Measurements from ENCODE around the gene EVA1C. TPM values are rescaled to one million over a fixed set of nuclear protein-coding genes. Genes with fewer than 3 reads are reported as not detected.
"Not testable (repeated sequence)": the region's sequence is repeated elsewhere in the genome, so short reads cannot be mapped to it uniquely, and the experiment has no call there.

The EVA1C gene
- total RNA-seq, 1 experiment from 2014 or later: 29.3 TPM

DNA sequence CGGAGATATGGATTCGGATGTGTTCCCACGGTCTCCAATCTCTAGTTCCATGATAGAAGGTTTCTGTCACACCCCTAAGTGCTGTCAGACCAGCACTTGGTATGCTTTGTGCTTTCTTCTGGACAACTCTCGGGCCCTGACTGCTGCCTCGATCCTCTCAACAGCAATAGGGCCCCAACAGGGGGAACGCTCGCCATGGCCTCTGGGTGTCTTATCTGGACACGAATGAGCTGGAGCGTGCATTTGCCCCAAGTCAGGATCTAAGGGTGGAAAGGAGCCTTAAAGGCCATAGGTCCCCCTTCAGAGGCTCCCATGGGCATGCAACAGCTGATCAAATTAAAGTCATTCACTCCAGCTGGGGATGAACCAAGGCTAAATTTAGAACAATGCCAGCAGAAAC is 96.1 kb downstream of the EVA1C start:
- Histone ChIP-seq H3K9me2 (ENCODE audit: insufficient read depth) (no peaks in the 10 kb centered on the region), H3K4me3 (replicated peaks in 1 of 2; ENCODE audit: low read depth in 1 of 2, low read length in 2 of 2) (no peak overlapping the region), H3K27ac (ENCODE audit: low read depth, low read length) (no peak overlapping the region), H3K9me3 (ENCODE audit: control insufficient read depth in 1 of 2, insufficient read depth in 1 of 2, low read depth in 1 of 2, low read length in 2 of 2) (no peaks in the 10 kb centered on the region), H3K9ac (ENCODE audit: low read length) (no peak overlapping the region), H3K4me1 (ENCODE audit: control insufficient read depth in 1 of 2, insufficient read depth in 2 of 2, low read length in 2 of 2) (no peaks in the 10 kb centered on the region), H3K27me3 (ENCODE audit: insufficient read depth, low read length) (no peaks in the 10 kb centered on the region), H2AFZ (ENCODE audit: low read depth, low read length, poor library complexity, severe bottlenecking) (no peak overlapping the region), H3K4me2 (ENCODE audit: low read length) (no peak overlapping the region), H4K20me1 (ENCODE audit: insufficient read depth) (no peaks in the 10 kb centered on the region), H3K79me2 (ENCODE audit: insufficient read depth, low read length) (no peaks in the 10 kb centered on the region), H3K36me3 (ENCODE audit: control insufficient read depth in 1 of 2, insufficient read depth in 2 of 2, low read length in 2 of 2) (peaks cover 0 to 21% of the 10 kb centered on the region in 2 experiments; a peak in 1 of 4 replicates)
- TF ChIP-seq, protein P1, sequence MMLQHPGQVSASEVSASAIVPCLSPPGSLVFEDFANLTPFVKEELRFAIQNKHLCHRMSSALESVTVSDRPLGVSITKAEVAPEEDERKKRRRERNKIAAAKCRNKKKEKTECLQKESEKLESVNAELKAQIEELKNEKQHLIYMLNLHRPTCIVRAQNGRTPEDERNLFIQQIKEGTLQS (IDR thresholded peaks at IDR 0.05): no peak
- no peak for TF ChIP-seq SP1 (IDR thresholded peaks at IDR 0.05; ENCODE audit: low read depth)
- TF ChIP-seq SRF (IDR thresholded peaks at IDR 0.05; ENCODE audit: low read depth): no peak
- TF ChIP-seq ZNF274 (IDR thresholded peaks at IDR 0.05; ENCODE audit: low read depth, low read length): no peak
- no peak for TF ChIP-seq FOSL1 (IDR thresholded peaks at IDR 0.05; ENCODE audit: low read depth)
- no peak for TF ChIP-seq CEBPB (IDR thresholded peaks at IDR 0.05; ENCODE audit: low read depth)
- TF ChIP-seq, protein P2, sequence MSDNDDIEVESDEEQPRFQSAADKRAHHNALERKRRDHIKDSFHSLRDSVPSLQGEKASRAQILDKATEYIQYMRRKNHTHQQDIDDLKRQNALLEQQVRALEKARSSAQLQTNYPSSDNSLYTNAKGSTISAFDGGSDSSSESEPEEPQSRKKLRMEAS (IDR thresholded peaks at IDR 0.05): no peak
- no peak for ATAC-seq
- POLR2A ChIA-PET: no interaction called here
- CTCF ChIA-PET: no interaction called here
- intact Hi-C loops (cut with micrococcal nuclease): no loop called here
- BruUV-seq (replicated peaks): no TSS peak
- RAD21 ChIA-PET (ENCODE audit: low non-redundant PET in 1 of 2, low total read pairs in 2 of 2, uncharacterized antibody in 2 of 2, unreplicated experiment in 2 of 2): no interaction called here
- DNase-seq (ENCODE audit: low read depth, low spot score): no peak

DNA sequence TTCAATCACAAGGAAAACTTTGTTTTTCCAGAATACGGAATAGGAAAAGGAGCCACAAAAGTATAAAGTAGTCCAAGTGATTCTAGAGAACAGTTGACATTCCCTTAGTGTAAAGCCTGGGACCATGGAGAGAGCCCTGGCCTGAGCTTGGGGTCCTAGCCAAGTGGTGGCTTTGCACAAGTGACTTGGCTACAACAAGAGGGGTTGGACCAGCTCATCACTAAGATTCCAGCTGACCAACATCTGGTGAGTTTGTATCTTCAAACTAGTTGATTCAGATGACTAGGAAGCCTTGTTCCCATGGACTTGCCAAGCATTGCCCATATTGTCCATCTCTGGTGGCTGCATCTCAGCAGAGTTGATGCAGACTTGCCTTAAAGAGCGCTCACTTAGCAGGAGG is 96.5 kb downstream of the EVA1C start:
- H3K36me3 ChIP-seq (ENCODE audit: control insufficient read depth in 1 of 2, insufficient read depth in 2 of 2, low read length in 2 of 2): peaks cover 0 to 18% of the 10 kb centered on the region in 2 experiments; a peak in 1 of 4 replicates
- RAD21 ChIA-PET (ENCODE audit: low non-redundant PET in 1 of 2, low total read pairs in 2 of 2, uncharacterized antibody in 2 of 2, unreplicated experiment in 2 of 2); BruUV-seq (replicated peaks); H2AFZ ChIP-seq (ENCODE audit: low read depth, low read length, poor library complexity, severe bottlenecking); H3K27ac ChIP-seq (ENCODE audit: low read depth, low read length); H3K27me3 ChIP-seq (ENCODE audit: insufficient read depth, low read length); H3K4me1 ChIP-seq (ENCODE audit: control insufficient read depth in 1 of 2, insufficient read depth in 2 of 2, low read length in 2 of 2); H3K79me2 ChIP-seq (ENCODE audit: insufficient read depth, low read length); POLR2A ChIA-PET; intact Hi-C loops (cut with micrococcal nuclease); ATAC-seq; H3K4me2 ChIP-seq (ENCODE audit: low read length); H4K20me1 ChIP-seq (ENCODE audit: insufficient read depth); CTCF ChIA-PET; DNase-seq (ENCODE audit: low read depth, low spot score); H3K4me3 ChIP-seq (replicated peaks in 1 of 2; ENCODE audit: low read depth in 1 of 2, low read length in 2 of 2); H3K9me2 ChIP-seq (ENCODE audit: insufficient read depth); H3K9me3 ChIP-seq (ENCODE audit: control insufficient read depth in 1 of 2, insufficient read depth in 1 of 2, low read depth in 1 of 2, low read length in 2 of 2); H3K9ac ChIP-seq (ENCODE audit: low read length): not testable (repeated sequence)

Data from HCT116 (cell line).